Measurements from ENCODE around the gene TPST2. TPM values are rescaled to one million over a fixed set of nuclear protein-coding genes. Genes with fewer than 3 reads are reported as not detected.

TPST2 gene
- total and polyA plus RNA-seq, 9 of the 15 experiments (the other 6 are each of a cell fraction or from before 2014, with no cell fraction given): 14.2 to 123 (median 60.1) TPM

- TF ChIP-seq BRCA1 (IDR thresholded peaks at IDR 0.05) (no peak), BRCA1 (CRISPR knock-in tag; IDR thresholded peaks at IDR 0.05) (no peak), ZNF644 (tag; IDR thresholded peaks at IDR 0.05; ENCODE audit: low read depth) (no peak), ELF2 (CRISPR knock-in tag; IDR thresholded peaks at IDR 0.05) (0 out of 2 replicates have a peak, but pooled peaks have one; percentile 56), ZNF395 (CRISPR knock-in tag; IDR thresholded peaks at IDR 0.05) (0 out of 2 replicates have a peak, but pooled peaks have one; percentile 22), KDM1A (IDR thresholded peaks at IDR 0.05) (peak; percentile 24 to 55; a peak in 2 of 4 replicates), RERE (CRISPR knock-in tag; IDR thresholded peaks at IDR 0.05; ENCODE audit: borderline replicate concordance) (no peak), SOX6 (IDR thresholded peaks at IDR 0.05) (peak; percentile 46; the same call in 1 of the 2 replicates), ASH1L (IDR thresholded peaks at IDR 0.05; ENCODE audit: borderline replicate concordance, low read depth, partially characterized antibody) (peak; percentile 61), TFAP4 (CRISPR knock-in tag; IDR thresholded peaks at IDR 0.05; ENCODE audit: borderline replicate concordance) (peak; percentile 72), ZFP30 (CRISPR knock-in tag; IDR thresholded peaks at IDR 0.05; ENCODE audit: borderline replicate concordance) (no peak), ZNF511 (CRISPR knock-in tag; IDR thresholded peaks at IDR 0.05) (no peak), SRF (CRISPR knock-in tag; IDR thresholded peaks at IDR 0.05) (no peak), MCM3 (IDR thresholded peaks at IDR 0.05) (no peak), TARDBP (IDR thresholded peaks at IDR 0.05) (no peak), RUNX1 (IDR thresholded peaks at IDR 0.05; ENCODE audit: low read depth) (no peak), ZNF133 (CRISPR knock-in tag; IDR thresholded peaks at IDR 0.05) (no peak)
These were observed 27.6 kb upstream of the TPST2 start, which contains the start of gene CRYBB1 (continued) for GRCh38 chr22:26617271-26618199.
